Esophagus muscularis mucosa (tissue), 4 donors: ENCODE results near the gene TTYH2. TPM values are rescaled to one million over a fixed set of nuclear protein-coding genes. Genes with fewer than 3 reads are reported as not detected.

Source experiments
- DNase-seq: peaks from one replicate; pipeline ENCODE4 v3.0.0-alpha.2; 2017; ENCODE audit errors: extremely low spot score
- H3K27ac ChIP-seq, 4 donors: fragments of 200-600 bp; sonication (generic); replicated peaks in 1 of 4; 1 replicate in 3 of 4; 2 replicates in 1 of 4; pipeline ENCODE4 v1.5.1; 2016 to 2019; ENCODE audit warnings: mild to moderate bottlenecking in 1 of 4
- H3K27me3 ChIP-seq, 4 donors: fragments of 200-600 bp; sonication (generic); one replicate each; pipeline versions ENCODE4 v1.5.1 to v1.6.0; 2016 to 2019
- H3K36me3 ChIP-seq, 4 donors: fragments of 200-600 bp; sonication (generic); one replicate each; pipeline ENCODE4 v1.5.1; 2016 to 2019
- H3K4me1 ChIP-seq, 4 donors: fragments of 200-600 bp; sonication (generic); one replicate each; pipeline ENCODE4 v1.5.1; 2016 to 2019
- H3K4me3 ChIP-seq, 4 donors: fragments of 200-600 bp; sonication (generic); 1 replicate in 2 of 4; 2 replicates in 2 of 4; pipeline ENCODE4 v1.5.1; 2016 to 2019; ENCODE audit warnings: mild to moderate bottlenecking in 4 of 4, moderate library complexity in 1 of 4
- H3K9me3 ChIP-seq, 4 donors: fragments of 200-600 bp; sonication (generic); 1 replicate in 3 of 4; 2 replicates in 1 of 4; pipeline ENCODE4 v1.5.1; 2016 to 2019
- EP300 ChIP-seq: sonication (generic); formaldehyde crosslinking; IDR thresholded peaks from one replicate; pipeline ENCODE4 v1.6.1; 2017; ENCODE audit warnings: antibody characterized with exemption
- POLR2A ChIP-seq: fragments of 450-650 bp; IDR thresholded peaks from one replicate; pipeline ENCODE4 v1.6.1; 2017; ENCODE audit warnings: antibody characterized with exemption, moderate library complexity, mild to moderate bottlenecking, low read depth
- POLR2AphosphoS5 ChIP-seq, 2 donors: sonication (generic); formaldehyde crosslinking; IDR thresholded peaks; one replicate each; pipeline ENCODE4 v1.6.1; 2017; ENCODE audit warnings: antibody characterized with exemption in 2 of 2
- WGBS: methylation state at CpG from one replicate; pipeline ENCODE4 v1.1.5; 2018; 5-methylcytosine and 5-hydroxymethylcytosine counted together
- intact Hi-C: fragments of 100-400 bp; cut with DNase I; formaldehyde crosslinking; loops from one replicate; pipeline ENCODE4 v1.15.1; 2023
- total RNA-seq, 4 donors: library from RNA; depleted of rRNA; stranded (reverse); fragments of >200 nt; gene quantifications; one replicate each; pipeline versions ENCODE4 v1.1.0 to v1.2.1, GENCODE V29; 2016
- TF ChIP-seq, protein P1 (sequence below), 3 experiments: fragments of 200-600 bp in 2 of 3; fragments of 450-650 bp in 1 of 3; sonication (generic) in 2 of 3; IDR thresholded peaks; one replicate each; pipeline ENCODE4 v1.5.1; 2017 to 2019; ENCODE audit warnings: antibody characterized with exemption in 3 of 3, mild to moderate bottlenecking in 2 of 3, moderate library complexity in 1 of 3

The TTYH2 gene
- total RNA-seq, 4 donors from 2014 or later, result 5.8 to 11.3 (median 7.9) TPM

DNA sequence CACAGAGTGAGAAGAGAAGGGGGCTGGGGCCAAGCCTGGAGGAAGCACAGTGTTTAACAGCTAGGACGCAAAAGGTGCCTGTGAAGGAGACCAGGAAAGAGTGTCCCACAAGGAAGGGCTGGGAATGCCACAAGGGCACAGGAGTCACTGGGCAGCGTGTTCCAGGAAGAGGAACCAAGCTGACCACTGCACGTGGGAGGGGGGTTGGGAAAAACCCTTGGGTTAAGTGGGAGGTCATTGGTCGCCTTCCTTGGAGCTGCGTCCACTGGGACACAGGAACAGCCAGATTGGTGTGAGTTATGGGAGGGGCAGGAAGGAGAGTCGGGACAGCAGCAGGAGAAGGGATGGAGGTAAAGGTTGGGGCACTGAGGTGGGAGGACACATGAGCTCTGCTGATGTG, 12.9 kb downstream of the TTYH2 start:
- H3K36me3 ChIP-seq, result peaks cover 0 to 53% (median 35%) of the 10 kb centered on the region in 4 donors
- 84% methylated on average over 6 of the region's 6 CpGs for WGBS
- no peak for DNase-seq

DNA sequence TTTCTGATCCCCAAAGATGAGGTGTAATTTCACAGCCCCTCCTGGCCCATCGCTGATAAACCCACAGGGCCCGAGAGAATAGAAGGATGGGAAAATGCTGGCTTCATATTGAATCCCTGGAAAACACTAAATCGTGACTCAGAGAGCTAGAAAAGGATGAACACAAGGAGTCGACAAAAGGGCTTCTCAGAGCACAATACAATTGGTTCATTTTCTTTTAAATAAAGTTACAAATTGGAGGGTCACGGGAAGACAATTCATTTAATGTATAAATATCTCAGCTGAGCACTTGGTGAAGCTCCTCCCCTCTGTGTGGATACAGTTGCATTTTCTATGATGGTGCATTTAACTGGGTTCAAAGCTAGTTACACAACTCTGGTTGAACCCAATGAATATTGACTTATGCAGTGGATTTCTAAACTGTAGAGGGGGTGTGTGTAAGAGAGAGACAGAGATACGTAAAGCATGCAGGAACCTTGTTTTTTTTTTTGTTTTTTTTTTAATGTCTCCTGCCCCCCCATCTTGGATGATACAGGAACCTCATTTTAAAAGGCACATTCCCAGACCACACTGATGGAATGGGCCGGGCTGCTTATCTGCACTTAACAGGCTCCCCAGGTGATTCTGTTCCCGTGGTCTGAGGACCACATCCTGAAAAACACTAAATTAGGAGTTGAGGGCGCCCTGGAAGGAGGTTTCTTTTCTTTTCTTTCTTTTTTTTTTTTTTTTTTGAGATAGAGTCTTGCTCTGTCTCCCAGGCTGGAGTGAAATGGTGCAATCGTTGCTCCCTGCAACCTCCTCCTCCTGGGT, 14.1 kb downstream of the TTYH2 start:
- WGBS, result 87% methylated on average over 10 of the region's 10 CpGs
- no peaks in the 10 kb centered on the region for H3K27me3 ChIP-seq
- H3K27ac ChIP-seq, result no peak overlapping the region
- no peak overlapping the region for H3K4me3 ChIP-seq
- intact Hi-C loops, result no loop called here
- no peaks in the 10 kb centered on the region for H3K9me3 ChIP-seq
- no peaks in the 10 kb centered on the region for H3K4me1 ChIP-seq
- DNase-seq, result no peak
- peaks cover 0 to 58% (median 36%) of the 10 kb centered on the region in 4 donors for H3K36me3 ChIP-seq
- TF ChIP-seq, protein P1, sequence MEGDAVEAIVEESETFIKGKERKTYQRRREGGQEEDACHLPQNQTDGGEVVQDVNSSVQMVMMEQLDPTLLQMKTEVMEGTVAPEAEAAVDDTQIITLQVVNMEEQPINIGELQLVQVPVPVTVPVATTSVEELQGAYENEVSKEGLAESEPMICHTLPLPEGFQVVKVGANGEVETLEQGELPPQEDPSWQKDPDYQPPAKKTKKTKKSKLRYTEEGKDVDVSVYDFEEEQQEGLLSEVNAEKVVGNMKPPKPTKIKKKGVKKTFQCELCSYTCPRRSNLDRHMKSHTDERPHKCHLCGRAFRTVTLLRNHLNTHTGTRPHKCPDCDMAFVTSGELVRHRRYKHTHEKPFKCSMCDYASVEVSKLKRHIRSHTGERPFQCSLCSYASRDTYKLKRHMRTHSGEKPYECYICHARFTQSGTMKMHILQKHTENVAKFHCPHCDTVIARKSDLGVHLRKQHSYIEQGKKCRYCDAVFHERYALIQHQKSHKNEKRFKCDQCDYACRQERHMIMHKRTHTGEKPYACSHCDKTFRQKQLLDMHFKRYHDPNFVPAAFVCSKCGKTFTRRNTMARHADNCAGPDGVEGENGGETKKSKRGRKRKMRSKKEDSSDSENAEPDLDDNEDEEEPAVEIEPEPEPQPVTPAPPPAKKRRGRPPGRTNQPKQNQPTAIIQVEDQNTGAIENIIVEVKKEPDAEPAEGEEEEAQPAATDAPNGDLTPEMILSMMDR (IDR thresholded peaks at IDR 0.05), result no peak

More for the DNA sequence above, 12.9 kb downstream of the TTYH2 start:
- H3K4me1 ChIP-seq, result no peaks in the 10 kb centered on the region
- H3K4me3 ChIP-seq, result no peak overlapping the region
- no peaks in the 10 kb centered on the region for H3K9me3 ChIP-seq
- intact Hi-C loops, result no loop called here
- H3K27me3 ChIP-seq, result no peaks in the 10 kb centered on the region
- TF ChIP-seq POLR2A (no peak), EP300 (no peak), POLR2AphosphoS5 (IDR thresholded peaks at IDR 0.05) (no peak)
- TF ChIP-seq, protein P1 (IDR thresholded peaks at IDR 0.05), result no peak
- H3K27ac ChIP-seq, result no peak overlapping the region

DNA sequence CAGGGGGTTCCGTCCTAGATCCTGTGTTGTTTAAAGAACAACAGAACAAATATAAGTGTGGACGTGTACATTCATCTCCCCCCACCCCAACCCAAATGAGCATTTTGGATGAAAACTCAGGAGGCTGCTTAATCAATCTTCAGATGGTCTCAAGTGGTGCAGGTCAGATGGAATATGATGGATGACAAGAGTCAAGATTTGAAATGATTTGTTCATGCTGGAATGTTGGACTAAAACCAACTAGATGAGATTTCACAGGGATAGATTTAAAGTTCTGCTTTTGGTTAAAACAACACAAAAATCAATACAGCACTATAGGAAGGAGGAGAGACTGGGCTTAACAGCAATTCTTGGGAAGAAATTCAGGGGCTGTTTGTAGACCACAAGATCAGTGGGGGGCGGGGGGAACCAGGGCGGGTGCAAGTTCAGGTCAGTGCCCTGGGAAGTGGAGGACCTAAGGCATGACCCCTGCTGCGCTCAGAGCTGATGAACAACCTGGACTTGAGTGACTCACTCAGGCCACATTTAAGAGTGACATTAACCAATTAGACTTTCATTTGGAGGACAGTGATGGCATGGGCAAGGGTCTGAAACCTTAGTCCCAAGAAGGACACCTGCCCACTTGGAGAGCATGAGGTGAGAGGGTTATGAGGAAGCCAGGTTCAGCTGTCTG, 15.1 kb downstream of the TTYH2 start:
- intact Hi-C loops, result no loop called here
- H3K4me3 ChIP-seq, result no peak overlapping the region
- no peaks in the 10 kb centered on the region for H3K4me1 ChIP-seq
- TF ChIP-seq, protein P1 (IDR thresholded peaks at IDR 0.05), result no peak
- TF ChIP-seq POLR2A, result no peak
- no peak for TF ChIP-seq EP300
- no peak for TF ChIP-seq POLR2AphosphoS5 (IDR thresholded peaks at IDR 0.05)
- H3K9me3 ChIP-seq, result no peaks in the 10 kb centered on the region
- 90% methylated on average over 5 of the region's 5 CpGs for WGBS
- DNase-seq, result no peak
- H3K27me3 ChIP-seq, result no peaks in the 10 kb centered on the region
- peaks cover 0 to 49% (median 27%) of the 10 kb centered on the region in 4 donors for H3K36me3 ChIP-seq
- H3K27ac ChIP-seq, result no peak overlapping the region

DNA sequence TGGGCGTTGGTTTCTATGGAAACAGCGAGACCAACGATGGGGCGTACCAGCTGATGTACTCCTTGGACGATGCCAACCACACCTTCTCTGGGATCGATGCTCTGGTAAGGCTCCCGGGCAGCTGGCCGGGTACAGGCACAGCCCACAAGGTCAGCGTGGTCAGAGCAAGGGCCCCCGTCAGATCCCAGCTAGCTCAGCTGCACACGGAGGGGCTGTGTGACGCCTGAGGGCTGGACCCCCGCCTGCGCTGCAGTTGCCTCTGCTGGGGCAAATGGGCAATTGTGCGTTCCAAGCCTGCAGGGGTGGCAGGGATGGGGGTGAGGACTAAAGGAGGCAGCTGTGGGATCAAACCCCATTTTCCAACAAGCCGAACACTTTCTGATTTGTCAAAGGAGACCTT, 17.5 kb downstream of the TTYH2 start:
- H3K9me3 ChIP-seq, result no peaks in the 10 kb centered on the region
- no peak for DNase-seq
- no peak overlapping the region for H3K27ac ChIP-seq

More for the DNA sequence above, 17.5 kb downstream of the TTYH2 start:
- TF ChIP-seq, protein P1 (IDR thresholded peaks at IDR 0.05), result no peak
- TF ChIP-seq POLR2A (no peak), EP300 (no peak), POLR2AphosphoS5 (IDR thresholded peaks at IDR 0.05) (no peak)
- WGBS, result 90% methylated on average over 16 of the region's 16 CpGs
- Histone ChIP-seq H3K36me3 (peaks cover 0 to 27% (median 11%) of the 10 kb centered on the region in 4 donors), H3K27me3 (no peaks in the 10 kb centered on the region), H3K4me3 (no peak overlapping the region), H3K4me1 (peaks cover 7 to 13% (median 12%) of the 10 kb centered on the region in 4 donors)
- intact Hi-C loops, result no loop called here
